SK-N-MC (cell line): Measurements from ENCODE around the gene NOS1AP.

Experiments used
- EZH2 ChIP-seq: fragments of 200-600 bp; sonication (generic); IDR thresholded peaks from one replicate; pipeline ENCODE4 v1.6.1; 2017; ENCODE audit warnings: antibody characterized with exemption
- FOXP2 ChIP-seq: optimal IDR thresholded peaks from 2 replicates; pipeline ENCODE3; 2011; ENCODE audit warnings: mild to moderate bottlenecking, moderate library complexity; ENCODE audit not compliant: insufficient read depth; ENCODE audit errors: extremely low read length, control extremely low read depth
- POLR2AphosphoS5 ChIP-seq: IDR thresholded peaks from 2 replicates; pipeline ENCODE4 v1.6.1; 2012; ENCODE audit warnings: mild to moderate bottlenecking, low read depth, low read length, borderline replicate concordance

DNA sequence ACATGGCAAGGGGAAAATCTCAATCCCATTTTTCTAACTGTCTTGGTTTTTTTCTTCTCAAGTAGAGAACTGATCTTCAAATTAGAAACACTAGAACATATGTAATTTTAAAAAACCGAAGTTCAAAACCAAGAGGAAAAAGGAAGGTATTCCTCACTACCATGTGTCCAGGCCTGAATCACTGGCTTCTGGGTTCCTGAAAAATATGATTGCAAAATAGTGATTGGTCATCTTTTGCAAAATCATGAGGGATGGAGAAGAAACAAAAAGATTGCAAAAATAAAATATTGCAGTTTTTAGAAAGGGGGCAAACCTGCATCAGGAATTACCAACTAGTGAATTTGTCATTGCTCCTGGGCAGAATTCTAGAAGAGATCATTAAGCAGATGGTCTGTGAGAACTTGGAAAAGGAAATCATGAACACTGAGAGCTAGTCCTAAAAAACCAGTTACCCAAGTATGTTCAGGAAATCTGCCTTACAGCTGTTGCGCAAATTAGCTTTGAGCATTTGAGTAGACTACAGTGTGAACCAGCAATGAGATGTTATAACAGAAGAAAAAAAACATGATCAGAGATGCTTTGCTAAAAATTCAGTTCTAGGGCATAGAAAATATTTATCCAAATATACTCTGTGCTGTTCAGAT lies 257.8 kb downstream of the NOS1AP start:
- TF ChIP-seq POLR2AphosphoS5 (no peak), EZH2 (no peak), FOXP2 (no peak)
